Dedifferentiated amniotic fluid mesenchymal stem cell (primary cell): ENCODE data around the gene DLEC1.
"Not testable (repeated sequence)": the region's sequence is repeated elsewhere in the genome, so short reads cannot be mapped to it uniquely, and the experiment has no call there.

Experiments
- DNase-seq: peaks from one replicate; pipeline ENCODE4 v3.0.0-alpha.2; 2016; ENCODE audit errors: extremely low spot score

Gene DLEC1

DNA sequence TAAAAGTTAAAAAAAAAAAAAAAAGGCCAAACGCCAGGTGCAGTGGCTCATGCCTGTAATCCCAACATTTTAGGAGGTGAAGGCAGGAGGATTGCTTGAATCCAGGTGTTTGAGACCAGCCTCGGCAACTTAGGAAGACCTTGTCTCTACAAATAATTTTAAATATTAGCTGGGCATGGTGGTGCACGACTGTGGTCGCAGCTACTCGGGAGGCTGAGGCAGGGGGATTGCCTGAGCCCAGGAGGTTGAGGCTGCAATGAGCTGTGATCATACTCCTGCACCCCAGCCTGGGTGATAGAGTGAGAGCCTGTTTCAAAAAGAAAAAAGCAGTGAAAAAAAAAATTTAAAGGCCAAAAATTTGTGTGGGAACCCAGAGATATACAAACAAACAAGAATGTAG, 2.7 kb upstream of the DLEC1 start:
- no peak for DNase-seq

DNA sequence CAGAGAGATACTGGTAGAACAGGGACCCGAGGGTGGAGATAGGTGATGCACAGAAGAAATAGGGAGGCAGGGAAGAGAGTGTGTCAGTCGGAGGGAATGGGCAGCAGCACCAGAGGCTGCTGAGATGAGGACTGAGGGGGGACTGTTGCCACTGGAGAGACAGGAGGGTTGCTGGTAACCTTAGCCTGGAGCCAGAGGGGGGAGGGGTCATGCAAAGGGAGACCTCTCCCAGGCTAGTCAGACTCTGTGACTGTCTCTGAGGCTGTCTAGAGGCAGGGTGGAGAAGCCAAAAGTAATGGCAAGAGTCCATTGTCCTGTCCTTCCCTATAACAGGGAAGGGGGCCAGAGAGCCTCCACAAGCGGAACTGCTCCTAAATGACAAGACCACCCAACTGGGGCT, 2.1 kb upstream of the DLEC1 start:
- DNase-seq = no peak

DNA sequence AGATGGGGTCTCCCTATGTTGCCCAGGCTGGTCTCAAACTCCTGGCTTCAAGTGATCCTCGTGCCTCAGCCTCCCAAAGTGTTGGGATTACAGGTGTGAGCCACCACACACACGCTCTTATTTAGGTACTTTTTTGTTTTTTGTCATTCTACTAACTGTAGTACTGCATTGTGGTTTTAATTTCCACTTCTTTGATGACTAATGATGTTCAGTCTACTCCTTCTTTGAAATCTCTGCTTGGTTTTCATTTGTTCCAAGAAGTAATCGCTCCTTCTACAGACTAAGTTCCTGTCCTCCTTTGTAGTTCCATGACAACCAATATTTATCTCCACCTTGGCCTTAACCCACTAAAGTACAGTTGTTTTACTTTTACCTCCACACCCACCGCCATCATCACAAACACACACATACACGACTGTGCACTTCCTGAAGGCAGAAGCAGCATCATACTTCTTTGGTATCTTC, 529 bp upstream of the DLEC1 start:
- no peak for DNase-seq

DNA sequence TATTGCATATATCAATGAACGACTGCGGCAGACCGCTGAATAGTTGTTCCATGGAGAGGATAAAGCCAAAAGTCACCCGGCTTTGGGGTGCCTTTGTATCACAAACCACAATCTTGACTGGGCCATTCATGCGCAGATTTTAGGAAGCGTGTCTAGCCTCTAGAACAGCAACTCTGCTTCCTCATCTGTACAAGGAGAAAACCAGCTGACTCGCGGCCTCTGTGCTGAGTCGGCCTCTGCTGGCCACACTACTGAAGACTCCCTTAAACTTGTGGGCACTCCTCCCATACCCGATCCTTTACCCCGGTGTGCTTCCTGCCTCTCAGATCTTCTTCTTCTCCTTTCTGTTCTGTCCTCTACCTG, 872 bp downstream of the DLEC1 start:
- DNase-seq = no peak

DNA sequence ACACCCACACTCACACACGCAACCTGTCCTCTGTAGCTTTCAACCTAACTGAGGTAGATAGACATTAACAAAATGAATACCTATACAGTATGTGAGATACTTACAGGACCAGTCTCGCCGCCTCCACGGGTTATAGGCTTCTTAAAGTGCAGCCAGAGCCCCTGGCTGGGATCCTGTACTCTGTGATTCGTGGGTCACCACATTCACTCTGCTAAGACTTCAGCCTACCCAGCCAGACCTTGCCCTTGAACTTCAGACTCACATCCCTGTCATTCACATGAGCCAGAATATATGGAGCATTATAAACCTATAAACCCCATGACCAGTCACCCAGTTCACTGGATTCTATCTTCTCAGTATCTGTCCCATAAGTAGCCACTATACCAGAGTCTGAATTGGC, 1.4 kb downstream of the DLEC1 start:
- no peak for DNase-seq

DNA sequence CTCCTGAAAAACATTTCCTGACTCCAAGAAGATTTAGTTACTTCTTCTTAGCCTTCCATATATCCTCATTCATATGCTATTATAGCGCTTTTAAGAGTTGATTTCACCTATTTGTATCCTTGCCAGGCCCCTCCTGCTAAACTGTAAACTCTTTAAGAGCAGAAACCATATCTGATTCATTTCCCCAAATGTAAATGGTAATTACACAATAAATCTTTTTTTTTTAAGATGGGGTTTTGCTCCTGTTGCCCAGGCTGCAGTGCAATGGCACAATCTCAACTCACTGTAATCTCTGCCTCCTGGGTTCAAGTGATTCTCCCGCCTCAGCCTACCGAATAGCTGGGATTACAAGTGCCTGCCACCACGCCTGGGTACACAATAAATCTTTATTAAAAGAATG, 4.5 kb downstream of the DLEC1 start:
- no peak for DNase-seq

DNA sequence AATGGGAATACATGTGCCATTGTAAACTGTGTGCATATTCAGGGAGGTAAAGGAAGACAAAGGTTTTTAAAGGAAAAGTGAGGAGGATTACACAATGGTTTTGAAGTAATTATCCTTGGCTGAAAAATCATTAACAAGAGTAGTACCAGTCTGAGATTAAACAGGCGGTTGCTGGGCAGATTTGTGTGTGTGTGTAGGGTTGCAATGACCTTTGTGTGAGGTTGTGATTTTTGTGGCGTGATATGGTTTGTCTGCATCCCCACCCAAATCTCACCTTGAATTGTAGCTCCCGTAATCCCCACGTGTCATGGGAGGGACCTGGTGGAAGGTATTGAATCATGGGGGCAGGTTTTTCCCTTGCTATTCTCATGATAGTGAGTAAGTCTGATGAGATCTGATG, 7.0 kb downstream of the DLEC1 start:
- no peak for DNase-seq

DNA sequence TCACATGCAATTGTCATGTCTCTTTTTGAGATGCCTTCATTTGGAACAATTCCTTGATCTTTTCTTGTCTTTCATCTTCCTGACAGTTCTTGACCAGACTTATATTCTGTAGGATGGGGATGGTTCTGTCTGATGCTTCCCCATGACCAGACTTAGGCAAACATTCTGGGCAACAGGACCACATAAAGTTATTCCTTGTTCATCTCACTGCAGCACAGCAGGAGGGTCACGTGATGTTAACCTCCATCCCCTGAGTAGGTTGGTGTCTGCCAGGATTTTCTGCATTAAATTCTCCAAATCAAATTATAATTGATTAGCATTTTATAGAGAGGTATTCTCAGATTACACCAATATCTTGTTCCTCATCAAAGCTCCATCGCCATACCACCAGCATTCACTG, 7.8 kb downstream of the DLEC1 start:
- DNase-seq = no peak

DNA sequence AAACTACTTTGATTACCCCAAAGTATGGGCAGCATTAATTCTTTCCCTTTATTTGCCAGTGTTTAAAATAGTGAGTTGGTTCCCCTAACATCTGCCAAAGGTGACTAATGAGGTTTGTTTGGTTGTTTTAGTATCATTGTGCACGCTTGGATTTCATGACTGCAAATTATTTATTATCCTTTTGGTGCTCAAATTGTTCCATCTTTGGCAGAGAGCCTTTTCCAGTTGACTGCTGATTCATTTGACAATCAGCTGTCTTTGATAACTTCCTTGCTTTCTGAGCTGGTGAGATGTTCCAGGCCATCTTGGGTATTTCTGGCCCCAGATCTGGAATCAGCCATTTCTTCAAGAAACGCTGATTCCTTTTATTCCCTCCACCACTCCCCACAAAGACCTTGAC, 8.9 kb downstream of the DLEC1 start:
- DNase-seq = no peak

DNA sequence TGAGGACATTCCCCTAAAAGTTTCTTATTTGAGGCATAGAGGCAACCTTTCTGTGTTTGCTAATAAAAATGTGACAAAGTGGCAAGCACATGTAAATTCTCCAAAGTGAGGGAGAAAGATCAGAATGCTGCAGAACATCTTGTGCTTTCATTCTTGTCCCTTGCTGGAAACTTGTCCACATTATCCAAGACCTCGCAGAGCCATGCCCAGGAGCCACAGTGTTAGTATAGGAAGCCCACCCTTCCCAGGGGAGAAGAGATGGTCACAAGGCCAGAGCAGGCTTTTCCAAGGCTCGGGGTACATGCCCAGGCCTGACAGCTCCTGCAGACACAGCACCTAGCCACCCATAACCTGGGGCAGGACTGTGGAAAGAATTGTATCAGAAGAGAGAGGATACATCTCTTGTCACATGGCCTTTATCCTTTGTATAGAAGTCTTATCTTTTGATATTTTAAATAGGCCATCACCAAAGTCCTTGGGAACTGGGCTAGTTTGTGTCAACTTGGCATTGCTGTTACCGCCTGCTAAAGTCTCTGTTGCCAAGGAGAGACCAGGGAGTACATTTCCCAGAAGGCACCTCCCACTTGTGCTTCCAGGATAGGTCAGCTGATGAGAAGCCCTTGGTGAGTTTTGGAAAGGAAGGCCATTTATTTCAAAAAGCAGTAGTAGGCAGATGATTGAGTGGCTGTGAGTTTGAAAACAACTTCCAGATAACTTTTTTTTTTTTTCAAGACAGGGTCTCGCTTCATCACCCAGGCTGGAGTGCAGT, 10.5 kb downstream of the DLEC1 start:
- no peak for DNase-seq

DNA sequence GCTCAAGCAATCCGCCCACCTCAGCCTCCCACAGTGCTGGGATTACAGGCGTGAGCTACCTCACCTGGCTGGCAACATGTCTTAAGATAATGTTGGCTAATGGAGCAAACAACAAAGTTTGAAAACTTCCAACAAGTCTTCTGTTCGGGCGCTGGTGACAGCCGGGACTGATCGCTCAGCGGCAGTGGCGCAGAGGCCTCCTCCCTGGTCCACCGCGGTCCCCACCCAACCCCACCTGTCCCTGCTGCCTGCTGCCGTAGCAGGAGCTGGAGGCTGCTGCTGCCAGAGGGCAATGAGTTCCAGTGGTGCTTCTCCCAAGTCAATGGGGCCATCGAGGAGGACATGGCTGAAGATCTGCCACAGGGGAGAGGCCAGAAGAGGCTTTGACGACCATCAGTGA, 12.1 kb downstream of the DLEC1 start:
- no peak for DNase-seq

DNA sequence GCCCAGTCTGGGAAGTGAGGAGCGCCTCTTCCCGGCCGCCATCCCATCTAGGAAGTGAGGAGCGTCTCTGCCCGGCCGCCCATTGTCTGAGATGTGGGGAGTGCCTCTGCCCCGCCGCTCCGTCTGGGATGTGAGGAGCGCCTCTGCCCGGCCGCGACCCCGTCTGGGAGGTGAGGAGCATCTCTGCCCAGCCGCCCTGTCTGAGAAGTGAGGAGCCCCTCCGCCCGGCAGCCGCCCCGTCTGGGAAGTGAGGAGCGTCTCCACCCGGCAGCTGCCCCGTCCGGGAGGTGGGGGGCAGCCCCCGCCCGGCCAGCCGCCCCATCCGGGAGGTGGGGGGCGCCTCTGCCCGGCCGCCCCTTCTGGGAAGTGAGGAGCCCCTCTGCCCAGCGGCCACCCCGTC, 14.3 kb downstream of the DLEC1 start:
- DNase-seq = not testable (repeated sequence)

DNA sequence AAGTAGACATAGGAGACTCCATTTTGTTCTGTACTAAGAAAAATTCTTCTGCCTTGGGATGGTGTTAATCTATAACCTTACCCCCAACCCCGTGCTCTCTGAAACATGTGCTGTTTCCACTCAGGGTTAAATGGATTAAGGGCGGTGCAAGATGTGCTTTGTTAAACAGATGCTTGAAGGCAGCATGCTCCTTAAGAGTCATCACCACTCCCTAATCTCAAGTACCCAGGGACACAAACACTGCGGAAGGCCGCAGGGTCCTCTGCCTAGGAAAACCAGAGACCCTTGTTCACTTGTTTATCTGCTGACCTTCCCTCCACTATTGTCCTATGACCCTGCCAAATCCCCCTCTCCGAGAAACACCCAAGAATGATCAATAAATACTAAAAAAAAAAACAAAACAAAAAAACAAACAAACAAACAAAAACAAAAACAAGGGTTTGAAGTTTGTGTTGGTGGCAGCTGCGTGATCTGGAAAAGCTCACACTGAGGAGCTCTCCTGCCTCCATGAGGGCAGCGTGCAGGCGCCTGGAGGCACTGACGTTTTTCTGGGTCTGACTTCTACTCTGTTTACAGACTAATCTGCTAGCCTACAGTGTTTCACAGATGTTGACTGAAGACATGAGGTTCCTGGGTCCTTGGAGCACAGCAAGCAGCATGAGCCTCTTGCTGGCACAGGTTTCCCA, 14.9 kb downstream of the DLEC1 start:
- not testable (repeated sequence) for DNase-seq

DNA sequence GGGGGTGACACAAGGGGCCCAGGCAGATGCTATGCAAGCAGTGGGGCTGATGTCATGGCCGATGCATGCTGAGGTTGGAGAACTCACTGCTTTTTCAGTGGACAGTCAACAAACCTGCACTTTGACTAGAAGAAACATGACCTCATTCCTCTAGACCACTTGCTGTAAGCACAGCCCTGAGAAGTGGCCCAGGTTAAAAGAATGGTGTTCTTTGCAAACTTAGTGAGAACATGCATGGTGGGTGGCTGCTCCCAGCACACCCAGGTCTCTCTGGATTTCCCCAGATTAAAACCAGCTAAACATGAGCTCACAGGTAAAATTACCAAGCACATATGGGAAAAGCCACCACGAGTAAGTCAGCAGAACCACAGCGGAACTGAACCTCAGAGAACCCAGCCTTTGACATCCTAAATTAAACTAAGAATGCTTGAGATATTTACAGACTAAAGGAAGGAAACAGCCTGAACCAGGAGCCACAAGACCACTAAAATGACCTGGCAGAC, 15.5 kb downstream of the DLEC1 start:
- no peak for DNase-seq

DNA sequence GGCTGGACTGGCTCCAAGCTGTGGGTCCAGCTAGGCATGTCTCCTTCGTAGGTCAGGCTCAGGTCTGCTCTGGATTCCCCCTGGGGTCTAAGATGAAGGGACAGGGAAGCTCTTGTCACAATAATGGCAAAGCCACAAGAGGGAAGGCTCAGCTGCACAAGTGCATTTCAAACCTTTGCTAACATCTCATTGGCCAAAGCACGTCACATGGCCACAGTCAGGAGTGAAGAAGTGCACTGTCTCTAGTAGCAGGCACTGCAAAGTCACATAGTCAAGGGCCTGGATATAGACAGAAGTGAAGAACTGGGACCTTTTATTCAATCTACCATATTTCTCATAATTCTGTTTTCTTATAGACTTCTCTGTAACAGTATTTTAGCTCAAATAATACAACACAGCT, 20.1 kb downstream of the DLEC1 start:
- no peak for DNase-seq

DNA sequence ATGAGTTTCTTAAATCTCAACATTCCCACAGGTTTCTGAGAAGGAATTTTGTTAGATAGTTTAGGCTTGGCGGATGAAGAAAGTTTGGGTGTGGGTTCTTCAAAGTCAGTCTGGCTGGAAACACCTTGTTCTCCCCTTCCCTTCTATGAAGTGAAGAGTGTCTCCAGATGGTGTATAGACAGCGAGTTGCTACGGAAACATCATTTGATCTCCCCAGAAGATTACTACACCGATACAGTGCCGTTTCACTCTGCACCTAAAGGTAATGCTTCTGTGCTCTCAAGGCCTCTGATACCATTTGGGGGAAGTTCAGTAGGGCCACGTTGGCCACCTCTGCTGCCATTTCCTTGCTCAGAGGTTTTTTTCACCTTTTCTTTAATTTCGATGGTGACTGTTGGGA, 20.6 kb downstream of the DLEC1 start:
- DNase-seq = no peak

DNA sequence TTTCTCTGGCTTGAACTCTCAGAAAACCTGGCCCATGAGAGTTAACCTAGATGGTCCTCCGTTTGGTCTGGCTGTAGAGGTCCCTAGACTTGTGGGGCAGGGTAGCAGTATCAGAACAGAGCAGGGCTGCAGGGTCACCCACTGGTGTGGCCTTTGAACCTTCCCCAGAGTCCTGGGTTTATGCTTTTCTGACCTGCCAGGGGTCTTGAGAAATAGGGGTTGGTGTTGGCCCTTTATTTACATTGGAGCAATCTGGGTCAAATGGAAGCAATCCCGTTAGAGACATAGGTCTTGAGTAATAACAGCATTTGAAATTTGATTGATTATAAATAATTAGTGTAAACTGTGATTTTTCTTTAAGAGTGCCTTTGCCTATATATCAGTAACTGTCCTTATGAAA, 23.8 kb downstream of the DLEC1 start:
- DNase-seq = no peak

DNA sequence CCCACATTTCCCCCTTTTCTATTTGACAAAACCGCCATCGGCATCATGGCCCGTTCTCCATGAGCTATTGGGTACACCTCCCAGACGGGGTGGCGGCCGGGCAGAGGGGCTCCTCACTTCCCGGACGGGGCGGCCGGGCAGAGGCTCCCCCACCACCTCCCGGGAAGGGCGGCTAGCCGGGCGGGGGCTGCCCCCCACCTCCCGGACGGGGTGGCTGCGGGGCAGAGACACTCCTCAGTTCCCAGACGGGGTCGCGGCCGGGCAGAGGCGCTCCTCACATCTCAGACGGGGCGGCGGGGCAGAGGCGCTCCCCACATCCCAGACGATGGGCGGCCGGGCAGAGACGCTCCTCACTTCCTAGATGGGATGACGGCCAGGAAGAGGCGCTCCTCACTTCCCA, 25.4 kb downstream of the DLEC1 start:
- not testable (repeated sequence) for DNase-seq

DNA sequence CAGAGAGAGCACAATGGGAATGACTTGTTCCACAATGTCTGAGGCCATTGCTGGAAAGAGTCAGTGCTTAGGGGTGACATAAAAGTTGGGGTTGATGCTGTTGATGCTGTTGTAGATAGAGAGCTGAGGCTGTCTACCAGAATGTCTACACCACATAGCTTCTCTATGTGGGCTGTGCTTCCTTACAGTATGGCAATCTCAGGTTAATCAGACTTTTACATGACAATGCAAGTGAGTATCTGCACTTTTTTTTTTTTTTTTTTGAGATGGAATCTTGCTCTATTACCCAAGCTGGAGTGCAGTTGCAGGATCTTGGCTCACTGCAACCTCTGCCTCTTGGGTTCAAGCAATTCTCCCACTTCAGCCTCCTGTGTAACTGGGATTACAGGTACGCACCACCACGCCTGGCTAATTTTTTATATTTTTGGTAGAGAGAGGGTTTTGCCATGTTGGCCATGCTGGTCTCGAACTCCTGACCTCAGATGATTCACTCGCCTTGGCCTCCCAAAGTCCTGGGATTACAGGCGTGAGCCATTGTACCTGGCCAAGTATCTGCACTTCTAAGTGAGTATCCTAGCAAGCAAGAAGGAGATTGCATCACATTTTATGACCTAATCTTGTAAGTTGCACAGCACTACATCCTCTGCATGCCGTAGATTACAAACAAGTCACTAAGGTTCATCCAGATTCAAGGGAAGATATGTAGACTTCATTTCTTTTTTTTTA, 28.7 kb downstream of the DLEC1 start:
- no peak for DNase-seq

DNA sequence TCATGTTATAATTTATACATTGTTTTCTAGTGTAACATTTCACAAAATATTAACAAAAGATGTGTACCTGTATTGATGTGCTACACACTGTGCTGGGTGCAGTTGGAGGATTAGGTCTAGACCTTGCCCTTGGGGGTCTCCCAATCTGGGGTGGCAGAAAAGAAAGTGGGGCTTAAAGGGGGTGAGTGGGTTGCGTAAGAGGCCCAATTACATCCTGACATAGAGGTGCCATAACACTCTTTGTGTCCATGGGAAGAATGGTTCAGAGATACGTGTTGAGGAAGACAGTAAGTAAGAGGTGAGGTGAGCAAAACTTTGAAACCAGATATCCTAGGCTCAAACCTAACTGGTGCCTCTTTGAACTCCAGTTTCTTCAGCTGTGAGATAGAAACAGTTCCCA, 31.0 kb downstream of the DLEC1 start:
- DNase-seq = no peak

DNA sequence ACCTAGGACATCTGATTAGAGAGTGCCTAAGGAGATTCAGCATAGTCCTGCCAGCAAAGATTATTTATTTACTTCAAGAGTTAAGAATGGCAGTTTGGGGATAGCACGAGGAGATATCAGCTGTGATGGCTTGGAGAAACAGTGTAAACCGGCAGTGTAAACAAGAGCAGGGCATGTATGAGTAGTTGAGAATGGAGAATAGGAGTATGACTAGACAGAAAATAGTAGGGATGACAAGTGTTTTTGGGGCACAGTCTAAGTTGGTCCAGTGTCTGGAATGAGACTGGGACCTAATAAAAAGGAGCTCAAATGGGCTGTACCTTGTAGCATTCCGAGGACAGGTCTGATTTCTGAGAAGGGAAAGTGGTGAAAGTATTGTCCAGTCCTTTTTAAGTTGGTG, 38.1 kb downstream of the DLEC1 start:
- not testable (repeated sequence) for DNase-seq

DNA sequence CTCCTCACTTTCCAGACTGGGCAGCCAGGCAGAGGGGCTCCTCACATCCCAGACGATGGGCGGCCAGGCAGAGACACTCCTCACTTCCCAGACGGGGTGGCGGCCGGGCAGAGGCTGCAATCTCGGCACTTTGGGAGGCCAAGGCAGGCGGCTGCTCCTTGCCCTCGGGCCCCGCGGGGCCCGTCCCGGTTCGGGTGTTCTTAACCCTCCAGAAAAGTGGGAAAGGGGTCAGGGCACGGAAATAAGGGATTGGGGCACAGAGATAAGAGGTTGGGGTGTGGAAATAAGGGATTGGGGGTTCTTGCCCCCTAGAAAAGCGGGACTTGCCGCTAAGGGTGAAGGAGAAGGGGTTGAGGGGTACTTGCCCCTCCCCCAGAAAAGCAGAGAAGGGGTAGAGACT, 43.3 kb downstream of the DLEC1 start:
- DNase-seq = not testable (repeated sequence)

DNA sequence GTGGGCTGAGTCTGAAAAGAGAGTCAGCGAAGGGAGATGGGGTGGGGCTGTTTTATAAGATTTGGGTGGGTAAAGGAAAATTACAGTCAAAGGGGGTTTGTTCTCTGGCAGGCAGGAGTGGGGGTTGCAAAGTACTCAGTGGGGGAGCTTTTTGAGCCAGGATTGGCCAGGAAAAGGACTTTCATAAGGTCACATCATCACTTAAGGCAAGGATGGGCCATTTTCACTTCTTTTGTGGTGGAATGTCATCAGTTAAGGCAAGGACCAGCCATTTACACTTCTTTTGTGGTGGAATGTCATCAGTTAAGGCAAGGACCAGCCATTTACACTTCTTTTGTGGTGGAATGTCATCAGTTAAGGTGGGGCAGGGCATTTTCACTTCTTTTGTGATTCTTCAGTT, 44.2 kb downstream of the DLEC1 start:
- DNase-seq = not testable (repeated sequence)
